ENCODE data around the gene MT1M.
"Not testable (repeated sequence)": the region's sequence is repeated elsewhere in the genome, so short reads cannot be mapped to it uniquely, and the experiment has no call there.

MT1M gene

GRCh38 chr16:56632156-56632847 is at the start of gene MT1M:
TSS of gene MT1M (plus strand) at chr16:56632659. CDS start at chr16:56632732, 73 bp downstream.
- TF ChIP-seq YY1 (tag by site-specific recombination; IDR thresholded peaks at IDR 0.05) = no peak
- TF ChIP-seq ZNF701 (tag by site-specific recombination; IDR thresholded peaks at IDR 0.05) = no peak
- TF ChIP-seq ZNF2 (tag by site-specific recombination; IDR thresholded peaks at IDR 0.05) = no peak
- TF ChIP-seq ZNF274 (IDR thresholded peaks at IDR 0.05; ENCODE audit: low read length) = no peak
- no peak for TF ChIP-seq ZNF274 (tag by site-specific recombination; IDR thresholded peaks at IDR 0.05; ENCODE audit: borderline replicate concordance)
- TF ChIP-seq GFI1B (tag by site-specific recombination; IDR thresholded peaks at IDR 0.05) = no peak
- TF ChIP-seq PRDM2 (tag by site-specific recombination; IDR thresholded peaks at IDR 0.05; ENCODE audit: borderline replicate concordance) = no peak
- no peak for TF ChIP-seq ZNF707 (tag by site-specific recombination; IDR thresholded peaks at IDR 0.05)
- TF ChIP-seq ZNF530 (tag by site-specific recombination; IDR thresholded peaks at IDR 0.05; ENCODE audit: low read depth) = no peak
- no peak for TF ChIP-seq ZNF391 (tag by site-specific recombination; IDR thresholded peaks at IDR 0.05; ENCODE audit: borderline replicate concordance, low read depth)
- no peak for TF ChIP-seq SALL2 (tag by site-specific recombination; IDR thresholded peaks at IDR 0.05; ENCODE audit: borderline replicate concordance)
- TF ChIP-seq ZNF423 (tag by site-specific recombination; IDR thresholded peaks at IDR 0.05) = no peak
- no peak for TF ChIP-seq PBX3 (CRISPR knock-in tag; IDR thresholded peaks at IDR 0.05)
- no peak for TF ChIP-seq ZNF239 (tag by site-specific recombination; IDR thresholded peaks at IDR 0.05)
- no peak for TF ChIP-seq ZNF302 (tag by site-specific recombination; IDR thresholded peaks at IDR 0.05; ENCODE audit: low read depth)
- TF ChIP-seq ZNF600 (tag by site-specific recombination; IDR thresholded peaks at IDR 0.05) = no peak
- H3K9me3 ChIP-seq (ENCODE audit: control insufficient read depth, insufficient read depth, low read depth, low read length) = no peaks in the 10 kb centered on the region
- no peak within 1 kb of the TSS for H3K4me3 ChIP-seq (ENCODE audit: low read depth, low read length)
- no peak within 1 kb of the TSS for H3K27ac ChIP-seq (ENCODE audit: extremely low read depth, low read depth, low read length)
- ChIA-PET CTCF (no interaction called here), POLR2A (no interaction called here)
- H3K4me1 ChIP-seq (ENCODE audit: control insufficient read depth, insufficient read depth, low read length) = no peaks in the 10 kb centered on the region; the same call in 1 of the 2 replicates
- H3K36me3 ChIP-seq (ENCODE audit: control insufficient read depth in 2 of 2, insufficient read depth in 1 of 2, low read length in 2 of 2) = no peaks in the 10 kb centered on the region

- H3K4me3 ChIP-seq (ENCODE audit: low read depth, low read length); H3K4me1 ChIP-seq (ENCODE audit: control insufficient read depth, insufficient read depth, low read length); H3K27ac ChIP-seq (ENCODE audit: extremely low read depth, low read depth, low read length); POLR2A ChIA-PET; H3K36me3 ChIP-seq (ENCODE audit: control insufficient read depth in 2 of 2, insufficient read depth in 1 of 2, low read length in 2 of 2); H3K9me3 ChIP-seq (ENCODE audit: control insufficient read depth, insufficient read depth, low read depth, low read length): not testable (repeated sequence)
- CTCF ChIA-PET = interaction anchor here (1.2 to 1.6 kb wide), 3 partner anchors 21 to 119 kb away, joined by 3 to 8 read pairs (median 4); no protein-coding TSS in a partner anchor
Observed at GRCh38 chr16:56582911-56583310, 49.5 kb upstream of the MT1M start.
